IMR-90 (cell line): Measurements from ENCODE around the gene NR2F2. TPM values are rescaled to one million over a fixed set of nuclear protein-coding genes. Genes with fewer than 3 reads are reported as not detected.
A peak's percentile ranks its signal among the peaks of the same experiment; 100 is the strongest.

ENCODE experiments used
- ATAC-seq: fragments of 200-7000 bp; cut with Tn5 transposase; 2 replicates; pipeline ENCODE4 v1.9.1; 2020; ENCODE audit warnings: low read depth, mild to moderate bottlenecking, moderate library complexity
- BruUV-seq: library from RNA; stranded (reverse); fragments of 400-500 nt; replicated peaks from 2 replicates; lab custom pipeline; 2021; lab: Mats Ljungman, UMichigan
- CTCF ChIA-PET: fragments of 300-600 bp; formaldehyde crosslinking; extraction: SDS; loops from one replicate; lab custom pipeline; 2021; ENCODE audit warnings: antibody characterized with exemption; lab: Yijun Ruan, JAX
- POLR2A ChIA-PET: fragments of 300-600 bp; sonication (Branson Sonifier 250); formaldehyde crosslinking; loops from one replicate; lab custom pipeline; 2022; ENCODE audit warnings: antibody characterized with exemption; ENCODE audit not compliant: unreplicated experiment; lab: Charles Lee
- DNase-seq: peaks from one replicate; pipeline ENCODE4 v3.0.0; 2013
- H2AFZ ChIP-seq: replicated peaks from 2 replicates; pipeline ENCODE3; 2013; ENCODE audit warnings: low read length, mild to moderate bottlenecking; ENCODE audit not compliant: poor library complexity
- H2AK5ac ChIP-seq: 2 replicates; pipeline ENCODE4 v1.6.1; 2013; ENCODE audit warnings: low read depth, low read length, inconsistent platforms
- H2AK9ac ChIP-seq: replicated peaks from 2 replicates; pipeline ENCODE3; 2013; ENCODE audit warnings: mild to moderate bottlenecking, low read depth, low read length, moderate library complexity; ENCODE audit not compliant: poor library complexity
- H2BK120ac ChIP-seq: 2 replicates; pipeline ENCODE4 v1.6.1; 2013; ENCODE audit warnings: low read depth, low read length, inconsistent platforms
- H2BK15ac ChIP-seq: 3 replicates; pipeline ENCODE4 v1.6.1; 2013; ENCODE audit warnings: low read depth, low read length, inconsistent platforms
- H2BK20ac ChIP-seq: 2 replicates; pipeline ENCODE4 v1.6.1; 2013; ENCODE audit warnings: low read depth, mild to moderate bottlenecking, inconsistent platforms, low read length, moderate library complexity
- H2BK5ac ChIP-seq: 2 replicates; pipeline ENCODE4 v1.6.1; 2013; ENCODE audit warnings: mild to moderate bottlenecking, low read depth, low read length, inconsistent platforms; ENCODE audit not compliant: poor library complexity, severe bottlenecking
- H3K14ac ChIP-seq: replicated peaks from 2 replicates; pipeline ENCODE4 v1.6.1; 2013; ENCODE audit warnings: low read depth, low read length, inconsistent platforms
- H3K18ac ChIP-seq: 2 replicates; pipeline ENCODE4 v1.6.1; 2013; ENCODE audit warnings: low read depth, low read length, control low read depth
- H3K23ac ChIP-seq: 2 replicates; pipeline ENCODE4 v1.6.1; 2013; ENCODE audit warnings: low read depth, low read length, inconsistent platforms
- H3K27ac ChIP-seq: 2 replicates; pipeline ENCODE4 v1.5.1; 2013; ENCODE audit warnings: mild to moderate bottlenecking, control low read depth, low read length; ENCODE audit not compliant: insufficient read depth
- H3K27me3 ChIP-seq: 2 replicates; pipeline ENCODE4 v1.6.1; 2013; ENCODE audit warnings: low read length; ENCODE audit not compliant: control insufficient read depth, insufficient read depth
- H3K36me3 ChIP-seq: 2 replicates; pipeline ENCODE4 v1.6.1; 2013; ENCODE audit warnings: low read length, mixed read lengths; ENCODE audit not compliant: control insufficient read depth, insufficient read depth
- H3K4ac ChIP-seq: 2 replicates; pipeline ENCODE4 v1.6.1; 2013; ENCODE audit warnings: low read depth, low read length, inconsistent platforms
- H3K4me1 ChIP-seq: 2 replicates; pipeline ENCODE4 v1.6.1; 2013; ENCODE audit warnings: low read length, mixed read lengths; ENCODE audit not compliant: control insufficient read depth, insufficient read depth
- H3K4me2 ChIP-seq: 2 replicates; pipeline ENCODE4 v1.6.1; 2013; ENCODE audit warnings: low read depth, mild to moderate bottlenecking, control low read depth, low read length, moderate library complexity
- H3K4me3 ChIP-seq: 2 replicates; pipeline ENCODE4 v1.5.1; 2013; ENCODE audit warnings: low read depth, mild to moderate bottlenecking, control low read depth, low read length, moderate library complexity; ENCODE audit not compliant: insufficient read depth
- H3K56ac ChIP-seq: 2 replicates; pipeline ENCODE4 v1.6.1; 2013; ENCODE audit warnings: low read length, inconsistent platforms; ENCODE audit not compliant: insufficient read depth; ENCODE audit errors: extremely low read depth
- H3K79me1 ChIP-seq, 2 experiments: 2 replicates each; pipeline ENCODE4 v1.6.1; 2013; ENCODE audit warnings: low read length in 2 of 2, inconsistent platforms in 1 of 2, low read depth in 1 of 2
- H3K9ac ChIP-seq: 2 replicates; pipeline ENCODE4 v1.6.1; 2013; ENCODE audit warnings: low read depth, low read length, control low read depth
- H3K9me1 ChIP-seq: 2 replicates; pipeline ENCODE4 v1.6.1; 2013; ENCODE audit warnings: low read length, inconsistent platforms; ENCODE audit not compliant: insufficient read depth
- H3K9me3 ChIP-seq: 2 replicates; pipeline ENCODE4 v1.6.1; 2013; ENCODE audit warnings: low read length; ENCODE audit not compliant: control insufficient read depth, insufficient read depth
- H4K20me1 ChIP-seq: 2 replicates; pipeline ENCODE4 v1.6.1; 2013; ENCODE audit warnings: low read length, inconsistent platforms; ENCODE audit not compliant: insufficient read depth
- H4K5ac ChIP-seq: 2 replicates; pipeline ENCODE4 v1.6.1; 2013; ENCODE audit warnings: mild to moderate bottlenecking, low read depth, low read length, control low read depth
- H4K8ac ChIP-seq, 2 experiments: 2 replicates each; pipeline ENCODE4 v1.6.1; 2013; ENCODE audit warnings: low read depth in 2 of 2, low read length in 2 of 2, control low read depth in 1 of 2, inconsistent platforms in 1 of 2
- H4K91ac ChIP-seq: 2 replicates; pipeline ENCODE4 v1.6.1; 2013; ENCODE audit warnings: low read depth, low read length, inconsistent platforms; ENCODE audit not compliant: insufficient read depth
- BHLHE40 ChIP-seq: fragments of 150-350 bp; IDR thresholded peaks from 2 replicates; pipeline ENCODE4 v1.6.1; 2016; ENCODE audit warnings: mild to moderate bottlenecking, low read depth, low read length
- CEBPB ChIP-seq: IDR thresholded peaks from 2 replicates; pipeline ENCODE4 v1.6.1; 2012; ENCODE audit warnings: low read depth, low read length, improper control_type of control experiment
- CHD1 ChIP-seq: IDR thresholded peaks from 2 replicates; pipeline ENCODE4 v1.6.1; 2012; ENCODE audit warnings: low read depth, low read length, improper control_type of control experiment
- FOS ChIP-seq: fragments of 150-350 bp; IDR thresholded peaks from 2 replicates; pipeline ENCODE4 v1.6.1; 2016; ENCODE audit warnings: low read depth, low read length
- MAFK ChIP-seq: IDR thresholded peaks from 2 replicates; pipeline ENCODE4 v1.6.1; 2012; ENCODE audit warnings: low read depth, low read length, improper control_type of control experiment
- MAZ ChIP-seq: IDR thresholded peaks from 2 replicates; pipeline ENCODE4 v1.6.1; 2012; ENCODE audit warnings: low read depth, mild to moderate bottlenecking, low read length, improper control_type of control experiment, moderate library complexity, borderline replicate concordance
- MXI1 ChIP-seq: IDR thresholded peaks from 2 replicates; pipeline ENCODE4 v1.6.1; 2012; ENCODE audit warnings: low read depth, mild to moderate bottlenecking, low read length, moderate library complexity, borderline replicate concordance
- POLR2A ChIP-seq: IDR thresholded peaks from 2 replicates; pipeline ENCODE4 v1.6.1; 2012; ENCODE audit warnings: mild to moderate bottlenecking, low read depth, low read length
- RAD21 ChIP-seq: IDR thresholded peaks from 2 replicates; pipeline ENCODE4 v1.6.1; 2012; ENCODE audit warnings: low read length, improper control_type of control experiment
- RCOR1 ChIP-seq: IDR thresholded peaks from 2 replicates; pipeline ENCODE4 v1.6.1; 2012; ENCODE audit warnings: mild to moderate bottlenecking, low read length, improper control_type of control experiment; ENCODE audit not compliant: insufficient replicate concordance
- WGBS, 2 experiments: methylation state at CpG; one replicate each; pipeline versions ENCODE4 v1.1.5 to v1.1.7; 2013; ENCODE audit warnings: missing lambda C conversion rate in 2 of 2; ENCODE audit not compliant: insufficient read length in 1 of 2; ENCODE audit errors: extremely low coverage in 2 of 2; 5-methylcytosine and 5-hydroxymethylcytosine counted together
- dilution Hi-C: fragments of 300-500 bp; cut with HindIII; formaldehyde crosslinking; loops from one replicate; pipeline ENCODE4 v1.14.3; 2018; ENCODE audit warnings: low sequenced_read_pairs; ENCODE audit not compliant: unreplicated experiment
- in situ Hi-C: fragments of 300-500 bp; cut with MboI; formaldehyde crosslinking; loops from 3 replicates; pipeline ENCODE4 v1.14.3; 2019; ENCODE audit warnings: low sequenced_read_pairs, inconsistent platforms, mixed read lengths
- intact Hi-C: fragments of 100-400 bp; cut with micrococcal nuclease; formaldehyde crosslinking; loops from 2 replicates; pipeline ENCODE4 v1.10.0; 2022
- polyA plus RNA-seq, 3 experiments: library from polyadenylated mRNA; depleted of rRNA; stranded (reverse); fragments of >200 nt; gene quantifications; 2 replicates each; pipeline ENCODE4 v1.2.3, GENCODE V29; 2012; ENCODE audit warnings: low replicate concordance in 1 of 3
- total RNA-seq: library from RNA; depleted of rRNA; stranded (reverse); fragments of >200 nt; gene quantifications from 2 replicates; pipeline ENCODE4 v1.2.3, GENCODE V29; 2012
- TF ChIP-seq, protein P1 (sequence below): conservative IDR thresholded peaks from 2 replicates; pipeline ENCODE4 v1.5.1; 2012; ENCODE audit warnings: mild to moderate bottlenecking, low read depth, low read length, improper control_type of control experiment
- TF ChIP-seq, protein P2 (sequence below): fragments of 150-350 bp; IDR thresholded peaks from 2 replicates; pipeline ENCODE4 v1.6.1; 2017; ENCODE audit warnings: mild to moderate bottlenecking, antibody characterized with exemption, low read length, low read depth

Gene NR2F2
- total and polyA plus RNA-seq, 2 of the 4 experiments (the other 2 are of a cell fraction): 20.3 to 161 TPM

DNA sequence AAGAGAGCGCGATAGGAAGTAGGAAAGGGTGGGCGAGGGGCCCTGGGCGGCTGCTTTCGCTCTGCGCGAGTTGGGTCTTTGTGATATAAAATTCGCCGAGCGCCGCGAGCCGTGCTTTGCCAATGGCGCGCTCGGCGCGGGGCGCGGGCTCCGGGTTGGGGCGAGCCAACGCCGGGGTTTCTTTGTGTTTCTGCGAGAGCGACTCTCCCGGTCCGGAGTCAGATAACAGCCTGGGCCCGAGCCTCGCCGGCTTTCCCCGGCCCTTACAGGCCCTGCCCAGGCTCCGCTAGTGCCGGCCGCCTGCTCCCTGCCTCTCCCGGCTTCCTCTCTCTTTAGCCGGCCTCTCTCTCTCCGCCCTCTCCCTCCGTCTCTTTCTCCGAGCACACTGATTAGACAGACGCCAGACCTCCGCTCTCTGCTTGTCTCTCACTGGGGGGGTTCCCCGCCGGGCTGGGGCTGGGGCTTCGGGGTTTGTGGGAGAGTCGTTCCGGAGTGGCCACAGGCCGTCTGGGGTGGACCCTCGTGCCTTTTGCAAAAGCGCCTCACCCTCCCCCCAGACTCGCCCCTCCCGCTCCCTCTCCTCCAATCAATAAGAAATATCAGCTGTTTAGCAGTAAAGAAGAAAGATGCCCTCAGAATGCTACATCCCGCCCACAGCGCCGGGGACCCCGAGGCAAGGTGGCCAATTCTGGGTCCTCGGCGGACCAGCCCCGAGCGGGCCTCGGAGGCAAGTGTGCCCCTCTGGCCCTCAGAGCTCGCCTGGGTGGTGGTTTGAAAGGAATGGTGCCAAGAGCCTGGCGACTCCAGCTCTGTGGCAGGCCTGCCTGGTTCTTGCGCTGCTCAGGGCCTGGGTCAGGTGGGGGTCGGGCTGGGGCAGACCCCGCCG is 2.9 kb downstream of the NR2F2 start:
- DNase-seq: no peak
- WGBS, 2 experiments: 0% methylated on average over 11 of the region's 67 CpGs; no CpG with 5 or more reads in 1 of the 2 experiments
- no TSS peak for BruUV-seq

More for the DNA sequence above, 2.9 kb downstream of the NR2F2 start:
- peak overlapping the region; percentile 57 for H3K23ac ChIP-seq
- H2AFZ ChIP-seq: peak overlapping the region; percentile 52
- H2BK120ac ChIP-seq: peak overlapping the region; percentile 70
- H3K4me3 ChIP-seq: peak overlapping the region; percentile 84
- H3K27me3 ChIP-seq: no peaks in the 10 kb centered on the region
- peak overlapping the region; percentile 94 for H2BK5ac ChIP-seq
- peak overlapping the region; percentile 71 to 78; a peak in 2 of 4 replicates for H4K8ac ChIP-seq
- peaks cover 3% of the 10 kb centered on the region for H3K4me1 ChIP-seq
- ATAC-seq: no peak
- H3K36me3 ChIP-seq: peaks cover 52% of the 10 kb centered on the region
- no peak overlapping the region for H2BK15ac ChIP-seq
- H3K27ac ChIP-seq: peak overlapping the region; percentile 98
- ChIA-PET CTCF (no interaction called here), POLR2A (no interaction called here)
- dilution Hi-C loops: no loop called here
- peak overlapping the region; percentile 82 for H2AK9ac ChIP-seq
- no peak for TF ChIP-seq FOS
- TF ChIP-seq, protein P1, sequence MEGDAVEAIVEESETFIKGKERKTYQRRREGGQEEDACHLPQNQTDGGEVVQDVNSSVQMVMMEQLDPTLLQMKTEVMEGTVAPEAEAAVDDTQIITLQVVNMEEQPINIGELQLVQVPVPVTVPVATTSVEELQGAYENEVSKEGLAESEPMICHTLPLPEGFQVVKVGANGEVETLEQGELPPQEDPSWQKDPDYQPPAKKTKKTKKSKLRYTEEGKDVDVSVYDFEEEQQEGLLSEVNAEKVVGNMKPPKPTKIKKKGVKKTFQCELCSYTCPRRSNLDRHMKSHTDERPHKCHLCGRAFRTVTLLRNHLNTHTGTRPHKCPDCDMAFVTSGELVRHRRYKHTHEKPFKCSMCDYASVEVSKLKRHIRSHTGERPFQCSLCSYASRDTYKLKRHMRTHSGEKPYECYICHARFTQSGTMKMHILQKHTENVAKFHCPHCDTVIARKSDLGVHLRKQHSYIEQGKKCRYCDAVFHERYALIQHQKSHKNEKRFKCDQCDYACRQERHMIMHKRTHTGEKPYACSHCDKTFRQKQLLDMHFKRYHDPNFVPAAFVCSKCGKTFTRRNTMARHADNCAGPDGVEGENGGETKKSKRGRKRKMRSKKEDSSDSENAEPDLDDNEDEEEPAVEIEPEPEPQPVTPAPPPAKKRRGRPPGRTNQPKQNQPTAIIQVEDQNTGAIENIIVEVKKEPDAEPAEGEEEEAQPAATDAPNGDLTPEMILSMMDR: no peak
- TF ChIP-seq RAD21: no peak
- no peak for TF ChIP-seq POLR2A
- TF ChIP-seq CHD1: no peak; the same call in 1 of the 2 replicates
- TF ChIP-seq, protein P2, sequence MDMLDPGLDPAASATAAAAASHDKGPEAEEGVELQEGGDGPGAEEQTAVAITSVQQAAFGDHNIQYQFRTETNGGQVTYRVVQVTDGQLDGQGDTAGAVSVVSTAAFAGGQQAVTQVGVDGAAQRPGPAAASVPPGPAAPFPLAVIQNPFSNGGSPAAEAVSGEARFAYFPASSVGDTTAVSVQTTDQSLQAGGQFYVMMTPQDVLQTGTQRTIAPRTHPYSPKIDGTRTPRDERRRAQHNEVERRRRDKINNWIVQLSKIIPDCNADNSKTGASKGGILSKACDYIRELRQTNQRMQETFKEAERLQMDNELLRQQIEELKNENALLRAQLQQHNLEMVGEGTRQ: no peak
- TF ChIP-seq MAZ: no peak
- TF ChIP-seq MAFK: no peak
- no peak for TF ChIP-seq RCOR1
- TF ChIP-seq BHLHE40: no peak
- no peak for TF ChIP-seq MXI1
- TF ChIP-seq CEBPB: no peak
- H3K14ac ChIP-seq: peak overlapping the region; percentile 93
- in situ Hi-C loops: loop anchor here (10.0 to 25.0 kb wide), 2 partner anchors 771 to 1039 kb away; no protein-coding TSS in a partner anchor
- no peaks in the 10 kb centered on the region for H3K9me1 ChIP-seq
- peak overlapping the region; percentile 93; the same call in 1 of the 2 replicates for H3K18ac ChIP-seq
- peak overlapping the region; percentile 99 for H3K4me2 ChIP-seq
- H4K91ac ChIP-seq: peak overlapping the region; percentile 64
- H4K20me1 ChIP-seq: peaks cover 44% of the 10 kb centered on the region
- no peak overlapping the region; the same call in 1 of the 2 replicates for H4K5ac ChIP-seq
- intact Hi-C loops: no loop called here
- no peaks in the 10 kb centered on the region for H3K9me3 ChIP-seq
- H2BK20ac ChIP-seq: no peak overlapping the region; the same call in 1 of the 2 replicates
- H3K4ac ChIP-seq: peak overlapping the region; percentile 93
- peak overlapping the region; percentile 67 for H2AK5ac ChIP-seq
- H3K56ac ChIP-seq: peak overlapping the region; percentile 87
- peak overlapping the region; percentile 99 for H3K9ac ChIP-seq
- peaks cover under 1 to 3% of the 10 kb centered on the region in 2 experiments; a peak in 1 of 4 replicates for H3K79me1 ChIP-seq
